Sciatic nerve (tissue), 2 donors: ENCODE measurements around the gene RFT1. TPM values are rescaled to one million over a fixed set of nuclear protein-coding genes. Genes with fewer than 3 reads are reported as not detected.

Experiments
- ATAC-seq: fragments of 200-7000 bp; cut with Tn5 transposase; one replicate; pipeline ENCODE4 v1.9.1; 2020; ENCODE audit warnings: mild to moderate bottlenecking, moderate library complexity
- DNase-seq: peaks from one replicate; pipeline ENCODE4 v3.0.0-alpha.2; 2020; ENCODE audit warnings: low spot score
- intact Hi-C: fragments of 100-400 bp; cut with DNase I; formaldehyde crosslinking; loops from one replicate; pipeline ENCODE4 v1.14.2; 2022
- total RNA-seq: library from RNA; stranded (reverse); fragmentation: NEBNext Ultra II Directional; extraction: Animal tissue kit (Norgen Biotek cat#: 25700); gene quantifications from one replicate; pipeline ENCODE4 v1.2.1, GENCODE V29; 2021
- donor health status: DM: no; HTN: no; CAD: no.
- donor health status: DM: no; HTN: no; CAD: no.

The RFT1 gene
- total RNA-seq, 1 donor from 2014 or later = 21.3 TPM

GRCh38 chr3:53164911-53165310, 34.7 kb upstream of the RFT1 start:
- intact Hi-C loops = no loop called here
- ATAC-seq = no peak
- DNase-seq = no peak

- DNase-seq (no peak), ATAC-seq (no peak)
- intact Hi-C loops = no loop called here
Observed at GRCh38 chr3:53163444-53164387, 33.5 kb upstream of the RFT1 start.

- intact Hi-C loops = no loop called here
Observed at GRCh38 chr3:53162672-53163443, 32.6 kb upstream of the RFT1 start.

GRCh38 chr3:53161820-53162671, 31.8 kb upstream of the RFT1 start:
- DNase-seq = no peak
- ATAC-seq = peak; percentile 8
- intact Hi-C loops = no loop called here

More at GRCh38 chr3:53162672-53163443, 32.6 kb upstream of the RFT1 start:
- ATAC-seq = peak; percentile 0
- no peak for DNase-seq

- intact Hi-C loops = no loop called here
- DNase-seq = peak; percentile 73
- ATAC-seq = no peak
Observed at GRCh38 chr3:53161450-53161819, 31.2 kb upstream of the RFT1 start.

GRCh38 chr3:53160660-53161449, 30.6 kb upstream of the RFT1 start, which contains the start of gene PRKCD:
Gene PRKCD, plus strand, starts transcription at chr3:53161209. Its CDS starts 17,214 bp downstream, at chr3:53178423.
- DNase-seq = peak; percentile 89
- intact Hi-C loops = no loop called here
- ATAC-seq = peak; percentile 88

- no peak for DNase-seq
- intact Hi-C loops = no loop called here
- ATAC-seq = no peak
Observed at GRCh38 chr3:53160061-53160659, 29.9 kb upstream of the RFT1 start.

GRCh38 chr3:53159156-53160060, 29.2 kb upstream of the RFT1 start:
- ATAC-seq = no peak
- intact Hi-C loops = no loop called here

GRCh38 chr3:53158765-53159155, 28.5 kb upstream of the RFT1 start:
- DNase-seq (no peak), ATAC-seq (no peak)
- intact Hi-C loops = no loop called here

More at GRCh38 chr3:53159156-53160060, 29.2 kb upstream of the RFT1 start:
- DNase-seq = no peak

GRCh38 chr3:53157974-53158580, 27.8 kb upstream of the RFT1 start:
- no peak for DNase-seq
- intact Hi-C loops = no loop called here
- no peak for ATAC-seq

GRCh38 chr3:53156368-53156834, 26.2 kb upstream of the RFT1 start:
- DNase-seq (no peak), ATAC-seq (no peak)
- intact Hi-C loops = no loop called here

- intact Hi-C loops = no loop called here
- ATAC-seq = no peak
- no peak for DNase-seq
Observed at GRCh38 chr3:53155760-53156159, 25.5 kb upstream of the RFT1 start.

- intact Hi-C loops = no loop called here
- no peak for DNase-seq
- ATAC-seq = peak; percentile 14
Observed at GRCh38 chr3:53154881-53155285, 24.6 kb upstream of the RFT1 start.

- intact Hi-C loops = no loop called here
- DNase-seq (no peak), ATAC-seq (no peak)
Observed at GRCh38 chr3:53153980-53154379, 23.7 kb upstream of the RFT1 start.

- intact Hi-C loops = no loop called here
- no peak for ATAC-seq
- no peak for DNase-seq
Observed at GRCh38 chr3:53153264-53153823, 23.1 kb upstream of the RFT1 start.
